ENCODE data around the gene TEX2.

The TEX2 gene

DNA sequence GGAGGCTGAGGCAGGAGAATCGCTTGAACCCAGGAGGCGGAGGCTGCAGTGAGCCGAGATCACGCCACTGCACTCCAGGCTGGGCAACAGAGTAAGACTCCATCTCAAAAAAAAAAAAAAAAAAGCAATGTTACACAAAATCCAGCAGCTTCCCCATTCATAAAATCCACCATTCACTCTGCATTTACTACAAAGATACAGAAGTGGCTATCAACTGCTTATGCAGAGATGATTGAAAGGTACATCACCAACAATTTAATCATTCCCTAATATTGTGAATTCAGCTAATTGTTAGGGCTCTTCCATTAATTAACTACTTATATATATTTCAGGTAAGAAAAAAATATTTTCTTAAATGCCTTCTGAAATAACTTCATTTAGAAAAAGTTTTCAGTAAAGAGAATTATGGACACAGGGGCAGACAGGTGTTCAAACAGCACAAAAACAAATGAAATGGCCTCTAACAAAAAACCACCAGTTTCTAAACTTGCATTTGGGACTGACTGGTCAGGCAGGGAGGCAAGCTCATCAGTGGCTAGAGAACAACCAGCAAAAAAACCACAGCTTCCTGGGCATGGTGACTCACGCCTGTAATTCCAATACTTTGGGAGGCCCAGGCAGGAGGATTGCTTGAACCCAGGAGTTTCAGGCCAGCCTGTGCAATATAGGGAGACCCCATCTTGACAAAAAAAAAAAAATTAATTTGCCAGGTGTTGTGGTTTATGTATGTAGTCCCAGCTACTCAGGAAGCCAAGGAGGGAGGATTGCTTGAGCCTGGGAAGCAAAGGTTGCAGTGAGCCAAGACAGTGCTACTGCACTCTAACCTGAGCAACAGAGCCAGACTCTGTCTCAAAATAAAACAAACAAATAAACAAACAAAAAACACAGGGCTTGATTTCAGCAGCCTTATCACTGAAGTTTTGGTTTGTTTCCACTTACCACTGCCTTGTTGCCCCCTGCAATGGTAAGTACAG lies 159.4 kb downstream of the TEX2 start:
- CTCF ChIA-PET = interaction anchor here (0.8 to 2.5 kb wide), 4 partner anchors 11 to 75 kb away, joined by 3 to 9 read pairs (median 6); no protein-coding TSS in a partner anchor
- no peak for DNase-seq (ENCODE audit: low read depth, low spot score)

DNA sequence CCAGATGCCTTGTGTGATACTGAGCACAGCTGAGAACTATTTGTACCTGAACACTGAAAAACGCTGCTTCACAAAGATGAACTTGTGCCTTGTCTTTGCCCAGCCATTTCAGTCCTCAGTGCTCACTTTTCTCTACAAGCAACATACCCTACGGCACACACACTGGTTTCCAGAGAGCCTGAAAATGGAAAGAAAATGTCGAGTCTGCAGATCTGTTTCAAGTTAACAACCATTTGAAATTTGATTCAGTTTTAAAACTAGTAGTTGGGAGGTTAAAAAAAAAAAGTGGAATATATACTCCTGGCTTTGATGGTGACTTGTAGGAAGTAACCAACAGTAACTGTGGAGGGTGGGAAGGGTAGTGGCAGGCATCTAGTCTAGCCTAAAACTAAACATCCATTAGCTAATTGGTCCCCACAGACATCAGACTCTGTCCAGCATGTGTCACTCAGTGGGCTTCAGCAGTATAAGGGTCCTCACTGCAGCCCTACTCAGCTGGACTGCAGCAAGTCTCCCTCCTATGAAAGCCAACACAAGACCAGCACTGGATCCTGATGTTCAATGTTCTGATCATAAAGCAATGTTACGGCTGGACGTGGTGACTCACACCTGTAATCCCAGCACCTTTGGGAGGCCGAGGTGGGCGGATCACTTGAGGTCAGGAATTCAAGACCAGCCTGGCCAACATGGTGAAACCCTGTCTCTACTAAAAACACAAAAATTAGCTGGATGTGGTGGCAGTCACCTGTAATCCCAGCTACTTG lies 160.3 kb downstream of the TEX2 start:
- TF ChIP-seq, protein P1, sequence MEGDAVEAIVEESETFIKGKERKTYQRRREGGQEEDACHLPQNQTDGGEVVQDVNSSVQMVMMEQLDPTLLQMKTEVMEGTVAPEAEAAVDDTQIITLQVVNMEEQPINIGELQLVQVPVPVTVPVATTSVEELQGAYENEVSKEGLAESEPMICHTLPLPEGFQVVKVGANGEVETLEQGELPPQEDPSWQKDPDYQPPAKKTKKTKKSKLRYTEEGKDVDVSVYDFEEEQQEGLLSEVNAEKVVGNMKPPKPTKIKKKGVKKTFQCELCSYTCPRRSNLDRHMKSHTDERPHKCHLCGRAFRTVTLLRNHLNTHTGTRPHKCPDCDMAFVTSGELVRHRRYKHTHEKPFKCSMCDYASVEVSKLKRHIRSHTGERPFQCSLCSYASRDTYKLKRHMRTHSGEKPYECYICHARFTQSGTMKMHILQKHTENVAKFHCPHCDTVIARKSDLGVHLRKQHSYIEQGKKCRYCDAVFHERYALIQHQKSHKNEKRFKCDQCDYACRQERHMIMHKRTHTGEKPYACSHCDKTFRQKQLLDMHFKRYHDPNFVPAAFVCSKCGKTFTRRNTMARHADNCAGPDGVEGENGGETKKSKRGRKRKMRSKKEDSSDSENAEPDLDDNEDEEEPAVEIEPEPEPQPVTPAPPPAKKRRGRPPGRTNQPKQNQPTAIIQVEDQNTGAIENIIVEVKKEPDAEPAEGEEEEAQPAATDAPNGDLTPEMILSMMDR (IDR thresholded peaks at IDR 0.05; ENCODE audit: insufficient read depth, low read length, missing control alignments) = no peak
- no peak for DNase-seq (ENCODE audit: low read depth, low spot score)
- ChIA-PET CTCF (interaction anchor here (0.6 to 2.5 kb wide), 5 partner anchors 12 to 74 kb away, joined by 3 to 9 read pairs (median 3); no protein-coding TSS in a partner anchor), POLR2A (no interaction called here)
- H3K4me3 ChIP-seq (ENCODE audit: low read depth, low read length) = no peak overlapping the region

More for the DNA sequence above, 159.4 kb downstream of the TEX2 start:
- TF ChIP-seq, protein P1 (IDR thresholded peaks at IDR 0.05; ENCODE audit: insufficient read depth, low read length, missing control alignments) = no peak
- no peak overlapping the region for H3K4me3 ChIP-seq (ENCODE audit: low read depth, low read length)
- POLR2A ChIA-PET = interaction anchor here (0.6 kb wide), 1 partner anchor 372 kb away, joined by 3 read pairs; no protein-coding TSS in a partner anchor

DNA sequence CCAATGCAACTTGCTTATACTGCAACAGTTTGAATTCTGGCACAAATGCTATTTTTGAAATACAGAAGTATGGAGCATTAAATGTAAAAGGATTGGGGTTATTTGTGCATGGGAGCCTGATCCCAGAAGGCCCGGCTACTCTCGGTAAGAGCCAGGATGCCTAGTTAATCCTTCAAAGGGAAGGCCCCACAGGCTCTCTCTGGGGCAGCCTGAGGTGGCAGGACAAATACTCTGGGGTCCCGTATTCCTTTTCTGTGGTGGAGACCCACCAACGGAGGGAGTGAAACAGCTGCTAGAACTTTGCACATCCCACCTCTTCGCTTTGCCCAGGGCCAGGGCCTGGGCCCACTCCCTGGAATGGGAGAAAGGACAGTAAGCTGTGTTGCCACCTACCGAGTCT lies 163.5 kb downstream of the TEX2 start:
- no peak overlapping the region for H3K4me3 ChIP-seq (ENCODE audit: low read depth, low read length)
- ChIA-PET POLR2A (interaction anchor here (0.7 kb wide), 1 partner anchor 19 kb away, joined by 3 read pairs; no protein-coding TSS in a partner anchor), CTCF (no interaction called here)
- no peak for DNase-seq (ENCODE audit: low read depth, low spot score)
- TF ChIP-seq, protein P1 (IDR thresholded peaks at IDR 0.05; ENCODE audit: insufficient read depth, low read length, missing control alignments) = no peak
